ENCODE results near the gene RSBN1L.

Gene RSBN1L

DNA sequence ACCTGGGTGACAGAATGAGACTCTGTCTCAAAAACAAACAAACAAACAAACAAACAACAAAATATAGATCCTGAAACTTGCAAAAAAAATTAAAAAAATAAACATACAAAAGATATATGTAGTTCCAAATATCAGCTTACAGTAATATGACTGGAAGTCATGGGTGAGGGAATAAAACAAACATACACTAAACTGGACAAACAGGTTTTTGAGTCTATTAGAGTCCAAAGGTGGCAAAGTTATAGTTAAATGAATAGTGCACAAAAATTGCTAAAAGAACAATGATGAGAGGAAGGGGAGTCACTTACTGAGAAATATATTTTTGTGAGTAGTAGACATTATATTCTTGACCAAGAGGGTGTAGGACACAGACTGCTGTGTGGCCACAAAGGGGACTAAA lies 16.7 kb upstream of the RSBN1L start:
- DNase-seq (ENCODE audit: low spot score) = no peak
- no peak overlapping the region for H3K27ac ChIP-seq (replicated peaks; ENCODE audit: low read length)
- H2BK120ac ChIP-seq (ENCODE audit: low read depth, low read length) = no peak overlapping the region
- H3K4me3 ChIP-seq (ENCODE audit: low read length in 2 of 2) = no peak overlapping the region
- no peaks in the 10 kb centered on the region for H3K79me1 ChIP-seq (ENCODE audit: low read depth, low read length)
- no peak overlapping the region for H3K18ac ChIP-seq (ENCODE audit: low read length)
- H4K8ac ChIP-seq (ENCODE audit: low read depth, low read length) = no peak overlapping the region
- no peak overlapping the region for H2AFZ ChIP-seq (ENCODE audit: low read length)
- H4K91ac ChIP-seq (ENCODE audit: low read depth, low read length, poor library complexity) = no peak overlapping the region
- no peak overlapping the region for H3K23ac ChIP-seq (ENCODE audit: low read depth, low read length, poor library complexity)
- H2BK12ac ChIP-seq (ENCODE audit: low read length) = no peak overlapping the region
- H3K4me1 ChIP-seq (ENCODE audit: control insufficient read depth in 2 of 2, insufficient read depth in 1 of 2, low read depth in 1 of 2, low read length in 2 of 2) = peaks cover 2 to 6% of the 10 kb centered on the region in 2 donors
- no peaks in the 10 kb centered on the region for H3K27me3 ChIP-seq (ENCODE audit: control insufficient read depth in 3 of 3, insufficient read depth in 3 of 3, low read depth in 1 of 3, low read length in 3 of 3)
- H3K36me3 ChIP-seq (replicated peaks in 1 of 2; ENCODE audit: control insufficient read depth in 2 of 2, insufficient read depth in 2 of 2, low read length in 2 of 2) = peaks cover 8 to 46% of the 10 kb centered on the region in 2 donors
- H2AK5ac ChIP-seq (ENCODE audit: low read depth, low read length) = no peak overlapping the region
- H3K14ac ChIP-seq (ENCODE audit: low read length) = no peak overlapping the region
- H3K9me3 ChIP-seq (replicated peaks in 1 of 2; ENCODE audit: control insufficient read depth in 2 of 2, insufficient read depth in 1 of 2, low read depth in 1 of 2, low read length in 2 of 2) = no peaks in the 10 kb centered on the region
- H2BK15ac ChIP-seq (ENCODE audit: low read length) = no peak overlapping the region
- H3K4ac ChIP-seq (ENCODE audit: low read length) = no peak overlapping the region
- H2BK5ac ChIP-seq (ENCODE audit: low read length) = no peak overlapping the region
- H3K4me2 ChIP-seq (ENCODE audit: insufficient read depth, low read length, poor library complexity, severe bottlenecking) = no peak overlapping the region
- no peak overlapping the region for H3K9ac ChIP-seq (ENCODE audit: low read depth, low read length, poor library complexity)

DNA sequence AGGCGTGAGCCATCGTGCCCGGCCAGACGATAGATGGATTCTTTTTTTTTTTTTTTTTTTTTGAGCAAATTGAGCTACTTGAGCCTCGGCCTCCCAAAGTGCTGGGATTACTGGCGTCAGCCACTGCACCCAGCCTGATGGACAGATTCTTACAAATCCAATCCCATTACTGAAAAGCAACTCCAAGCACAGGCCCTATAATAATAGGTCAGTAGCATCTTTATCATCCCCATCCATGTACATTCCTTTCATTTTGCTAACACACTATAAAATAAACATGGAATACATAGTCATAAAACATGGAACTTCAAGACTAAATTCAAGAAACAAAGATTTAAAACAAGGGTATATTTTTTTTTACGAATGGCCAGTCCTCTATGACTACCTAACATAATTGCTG lies 16.0 kb upstream of the RSBN1L start:
- Histone ChIP-seq H3K9ac (ENCODE audit: low read depth, low read length, poor library complexity) (no peak overlapping the region), H3K27me3 (ENCODE audit: control insufficient read depth in 3 of 3, insufficient read depth in 3 of 3, low read depth in 1 of 3, low read length in 3 of 3) (no peaks in the 10 kb centered on the region), H3K36me3 (replicated peaks in 1 of 2; ENCODE audit: control insufficient read depth in 2 of 2, insufficient read depth in 2 of 2, low read length in 2 of 2) (peaks cover 8 to 53% of the 10 kb centered on the region in 2 donors), H2AK5ac (ENCODE audit: low read depth, low read length) (no peak overlapping the region), H3K4me2 (ENCODE audit: insufficient read depth, low read length, poor library complexity, severe bottlenecking) (no peak overlapping the region), H2BK12ac (ENCODE audit: low read length) (no peak overlapping the region), H3K4ac (ENCODE audit: low read length) (no peak overlapping the region), H3K23ac (ENCODE audit: low read depth, low read length, poor library complexity) (no peak overlapping the region), H2BK120ac (ENCODE audit: low read depth, low read length) (no peak overlapping the region), H3K9me3 (replicated peaks in 1 of 2; ENCODE audit: control insufficient read depth in 2 of 2, insufficient read depth in 1 of 2, low read depth in 1 of 2, low read length in 2 of 2) (no peaks in the 10 kb centered on the region), H3K4me3 (ENCODE audit: low read length in 2 of 2) (no peak overlapping the region), H4K8ac (ENCODE audit: low read depth, low read length) (no peak overlapping the region), H3K79me1 (ENCODE audit: low read depth, low read length) (no peaks in the 10 kb centered on the region), H2BK5ac (ENCODE audit: low read length) (no peak overlapping the region), H4K91ac (ENCODE audit: low read depth, low read length, poor library complexity) (no peak overlapping the region), H2BK15ac (ENCODE audit: low read length) (no peak overlapping the region), H3K18ac (ENCODE audit: low read length) (no peak overlapping the region), H3K4me1 (ENCODE audit: control insufficient read depth in 2 of 2, insufficient read depth in 1 of 2, low read depth in 1 of 2, low read length in 2 of 2) (peaks cover 3 to 6% of the 10 kb centered on the region in 2 donors), H3K27ac (replicated peaks; ENCODE audit: low read length) (no peak overlapping the region), H3K14ac (ENCODE audit: low read length) (no peak overlapping the region), H2AFZ (ENCODE audit: low read length) (no peak overlapping the region)
- DNase-seq (ENCODE audit: low spot score) = no peak
- no CpG with 5 or more reads among the region's 7 CpGs for WGBS, 2 donors (ENCODE audit: extremely low coverage in 2 of 2, insufficient read length in 2 of 2, insufficient replicate concordance in 1 of 2)

DNA sequence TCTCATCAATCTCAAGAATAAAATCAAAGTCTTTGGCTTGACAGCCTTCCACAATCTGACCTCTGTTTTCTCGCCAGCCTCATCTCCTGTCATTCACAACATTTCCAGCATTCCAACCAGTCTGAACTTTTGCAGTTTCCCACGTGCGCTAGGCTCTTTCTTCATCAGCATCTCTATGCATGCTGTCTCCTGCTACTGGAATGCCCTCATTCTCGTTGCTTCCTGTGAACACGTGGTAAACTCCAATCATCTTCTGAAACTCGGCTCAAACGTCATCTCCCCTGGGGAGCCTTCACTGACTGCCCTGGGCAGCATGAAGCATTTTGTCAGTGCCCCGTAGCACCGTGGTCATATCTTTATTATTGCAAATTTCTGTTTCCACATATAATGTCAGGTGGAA lies 12.2 kb upstream of the RSBN1L start:
- H3K9me3 ChIP-seq (replicated peaks in 1 of 2; ENCODE audit: control insufficient read depth in 2 of 2, insufficient read depth in 1 of 2, low read depth in 1 of 2, low read length in 2 of 2) = no peaks in the 10 kb centered on the region
- H2BK120ac ChIP-seq (ENCODE audit: low read depth, low read length) = no peak overlapping the region
- peaks cover 8 to 71% of the 10 kb centered on the region in 2 donors for H3K36me3 ChIP-seq (replicated peaks in 1 of 2; ENCODE audit: control insufficient read depth in 2 of 2, insufficient read depth in 2 of 2, low read length in 2 of 2)
- H3K4me1 ChIP-seq (ENCODE audit: control insufficient read depth in 2 of 2, insufficient read depth in 1 of 2, low read depth in 1 of 2, low read length in 2 of 2) = peaks cover 4 to 6% of the 10 kb centered on the region in 2 donors
- no peak overlapping the region for H4K8ac ChIP-seq (ENCODE audit: low read depth, low read length)
- no peak overlapping the region for H3K4ac ChIP-seq (ENCODE audit: low read length)
- H3K14ac ChIP-seq (ENCODE audit: low read length) = no peak overlapping the region
- H4K91ac ChIP-seq (ENCODE audit: low read depth, low read length, poor library complexity) = no peak overlapping the region
- H2BK15ac ChIP-seq (ENCODE audit: low read length) = no peak overlapping the region
- H3K18ac ChIP-seq (ENCODE audit: low read length) = no peak overlapping the region
- no peak overlapping the region for H3K4me2 ChIP-seq (ENCODE audit: insufficient read depth, low read length, poor library complexity, severe bottlenecking)
- no peak overlapping the region for H2AK5ac ChIP-seq (ENCODE audit: low read depth, low read length)
- no peak overlapping the region for H2BK5ac ChIP-seq (ENCODE audit: low read length)
- no CpG with 5 or more reads among the region's 9 CpGs for WGBS, 2 donors (ENCODE audit: extremely low coverage in 2 of 2, insufficient read length in 2 of 2, insufficient replicate concordance in 1 of 2)
- no peak for DNase-seq (ENCODE audit: low spot score)
- no peak overlapping the region for H2BK12ac ChIP-seq (ENCODE audit: low read length)
- H3K4me3 ChIP-seq (ENCODE audit: low read length in 2 of 2) = no peak overlapping the region
- no peak overlapping the region for H3K23ac ChIP-seq (ENCODE audit: low read depth, low read length, poor library complexity)
- no peak overlapping the region for H3K9ac ChIP-seq (ENCODE audit: low read depth, low read length, poor library complexity)
- H3K79me1 ChIP-seq (ENCODE audit: low read depth, low read length) = no peaks in the 10 kb centered on the region
- no peaks in the 10 kb centered on the region for H3K27me3 ChIP-seq (ENCODE audit: control insufficient read depth in 3 of 3, insufficient read depth in 3 of 3, low read depth in 1 of 3, low read length in 3 of 3)
- H3K27ac ChIP-seq (replicated peaks; ENCODE audit: low read length) = no peak overlapping the region
- H2AFZ ChIP-seq (ENCODE audit: low read length) = no peak overlapping the region

DNA sequence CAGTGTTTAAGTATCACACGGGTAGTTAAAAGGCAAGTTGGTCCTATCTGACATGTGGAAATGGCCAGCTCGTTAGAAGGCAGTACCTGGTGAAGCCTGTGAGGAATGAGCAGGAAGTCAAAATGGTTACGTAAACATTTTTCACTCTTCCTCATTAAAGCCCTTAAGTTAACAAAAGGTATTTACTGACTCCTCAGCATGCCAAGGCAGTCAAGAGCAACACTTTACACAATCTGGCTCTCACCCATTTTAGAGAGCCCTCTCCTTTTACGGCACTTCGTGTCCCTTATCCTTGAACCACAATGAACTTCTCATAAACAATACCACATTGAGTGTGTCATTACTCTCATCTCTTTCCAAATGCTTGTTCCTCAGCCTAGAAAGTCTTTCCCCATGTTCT lies 11.0 kb upstream of the RSBN1L start:
- no peak overlapping the region for H2BK12ac ChIP-seq (ENCODE audit: low read length)
- no peaks in the 10 kb centered on the region for H3K27me3 ChIP-seq (ENCODE audit: control insufficient read depth in 3 of 3, insufficient read depth in 3 of 3, low read depth in 1 of 3, low read length in 3 of 3)
- no peak overlapping the region for H3K27ac ChIP-seq (replicated peaks; ENCODE audit: low read length)
- H2BK15ac ChIP-seq (ENCODE audit: low read length) = no peak overlapping the region
- no peak overlapping the region for H3K4me3 ChIP-seq (ENCODE audit: low read length in 2 of 2)
- no CpG with 5 or more reads among the region's 5 CpGs for WGBS, 2 donors (ENCODE audit: extremely low coverage in 2 of 2, insufficient read length in 2 of 2, insufficient replicate concordance in 1 of 2)
- no peak for DNase-seq (ENCODE audit: low spot score)
- peaks cover 4 to 6% of the 10 kb centered on the region in 2 donors for H3K4me1 ChIP-seq (ENCODE audit: control insufficient read depth in 2 of 2, insufficient read depth in 1 of 2, low read depth in 1 of 2, low read length in 2 of 2)
- H3K18ac ChIP-seq (ENCODE audit: low read length) = no peak overlapping the region
- no peak overlapping the region for H4K91ac ChIP-seq (ENCODE audit: low read depth, low read length, poor library complexity)
- no peak overlapping the region for H3K9ac ChIP-seq (ENCODE audit: low read depth, low read length, poor library complexity)
- no peak overlapping the region for H3K14ac ChIP-seq (ENCODE audit: low read length)
- no peaks in the 10 kb centered on the region for H3K9me3 ChIP-seq (replicated peaks in 1 of 2; ENCODE audit: control insufficient read depth in 2 of 2, insufficient read depth in 1 of 2, low read depth in 1 of 2, low read length in 2 of 2)
- no peak overlapping the region for H2AFZ ChIP-seq (ENCODE audit: low read length)
- H2AK5ac ChIP-seq (ENCODE audit: low read depth, low read length) = no peak overlapping the region
- no peak overlapping the region for H3K23ac ChIP-seq (ENCODE audit: low read depth, low read length, poor library complexity)
- H3K79me1 ChIP-seq (ENCODE audit: low read depth, low read length) = no peaks in the 10 kb centered on the region
- no peak overlapping the region for H4K8ac ChIP-seq (ENCODE audit: low read depth, low read length)
- no peak overlapping the region for H3K4me2 ChIP-seq (ENCODE audit: insufficient read depth, low read length, poor library complexity, severe bottlenecking)
- no peak overlapping the region for H3K4ac ChIP-seq (ENCODE audit: low read length)
- no peak overlapping the region for H2BK120ac ChIP-seq (ENCODE audit: low read depth, low read length)
- H2BK5ac ChIP-seq (ENCODE audit: low read length) = no peak overlapping the region
- H3K36me3 ChIP-seq (replicated peaks in 1 of 2; ENCODE audit: control insufficient read depth in 2 of 2, insufficient read depth in 2 of 2, low read length in 2 of 2) = peaks cover 8 to 74% of the 10 kb centered on the region in 2 donors

All from neuronal stem cell (in vitro differentiated cells).